Activated T-cell treated with anti-CD3 and anti-CD28 coated beads, Interleukin-2, amount 50 U/mL, for 4 hours (primary cell): ENCODE data around the gene TMEM30B. TPM values are rescaled to one million over a fixed set of nuclear protein-coding genes. Genes with fewer than 3 reads are reported as not detected.
A peak's percentile ranks its signal among the peaks of the same experiment; 100 is the strongest.
"Not testable (repeated sequence)": the region's sequence is repeated elsewhere in the genome, so short reads cannot be mapped to it uniquely, and the experiment has no call there.

ENCODE experiments used
- ATAC-seq, 2 donors: fragments of 200-7000 bp; cut with Tn5 transposase; one replicate each; pipeline ENCODE4 v1.10.0; 2021
- DNase-seq: peaks from one replicate; pipeline ENCODE4 v3.0.0-alpha.2; 2020
- H3K27me3 Mint-ChIP-seq: one replicate; pipeline ENCODE4 v1.8.0; 2021; ENCODE audit warnings: low read depth, mixed read lengths
- H3K36me3 Mint-ChIP-seq: one replicate; pipeline ENCODE4 v1.8.0; 2022; ENCODE audit warnings: mixed read lengths; ENCODE audit not compliant: insufficient read depth
- H3K4me1 Mint-ChIP-seq: one replicate; pipeline ENCODE4 v1.8.0; 2021; ENCODE audit warnings: low read depth, mixed read lengths
- H3K4me3 Mint-ChIP-seq: one replicate; pipeline ENCODE4 v1.8.0; 2021; ENCODE audit warnings: mild to moderate bottlenecking, moderate library complexity, mixed read lengths
- H3K9me3 Mint-ChIP-seq: one replicate; pipeline ENCODE4 v1.8.0; 2021; ENCODE audit warnings: mixed read lengths
- total RNA-seq, 3 donors: library from RNA; stranded (reverse); gene quantifications; one replicate each; pipeline ENCODE4 v1.2.1, GENCODE V29; 2021

TMEM30B gene
- total RNA-seq, 3 donors from 2014 or later: 1.1 to 1.5 (median 1.3) TPM

- no peak overlapping the region for H3K4me3 Mint-ChIP-seq
- no peaks in the 10 kb centered on the region for H3K36me3 Mint-ChIP-seq
- no peaks in the 10 kb centered on the region for H3K4me1 Mint-ChIP-seq
- ATAC-seq (peak; percentile 89 to 90), DNase-seq (peak; percentile 38)
- H3K27me3 Mint-ChIP-seq: peaks cover 21% of the 10 kb centered on the region
- no peaks in the 10 kb centered on the region for H3K9me3 Mint-ChIP-seq
These were observed 28.6 kb downstream of the TMEM30B start for GRCh38 chr14:61252369-61253063.

GRCh38 chr14:61250063-61250462 is 31.1 kb downstream of the TMEM30B start:
- Mint-ChIP-seq H3K9me3 (no peaks in the 10 kb centered on the region), H3K36me3 (no peaks in the 10 kb centered on the region), H3K27me3 (peaks cover 18% of the 10 kb centered on the region), H3K4me1 (no peaks in the 10 kb centered on the region), H3K4me3 (no peak overlapping the region)
- ATAC-seq (no peak), DNase-seq (no peak)

- H3K27me3 Mint-ChIP-seq: peaks cover 10% of the 10 kb centered on the region
- H3K4me3 Mint-ChIP-seq: no peak overlapping the region
- DNase-seq (no peak), ATAC-seq (no peak)
- no peaks in the 10 kb centered on the region for H3K4me1 Mint-ChIP-seq
- no peaks in the 10 kb centered on the region for H3K9me3 Mint-ChIP-seq
- no peaks in the 10 kb centered on the region for H3K36me3 Mint-ChIP-seq
These were observed 33.2 kb downstream of the TMEM30B start for GRCh38 chr14:61247935-61248334.

- no peak for DNase-seq
- Mint-ChIP-seq H3K4me3 (no peak overlapping the region), H3K9me3 (no peaks in the 10 kb centered on the region), H3K27me3 (peaks cover 7% of the 10 kb centered on the region), H3K4me1 (no peaks in the 10 kb centered on the region), H3K36me3 (no peaks in the 10 kb centered on the region)
- ATAC-seq: no peak
These were observed 34.4 kb downstream of the TMEM30B start for GRCh38 chr14:61246721-61247120.

- H3K9me3 Mint-ChIP-seq: peaks cover 6% of the 10 kb centered on the region
- H3K27me3 Mint-ChIP-seq: peaks cover 10% of the 10 kb centered on the region
- no peaks in the 10 kb centered on the region for H3K4me1 Mint-ChIP-seq
These were observed 37.1 kb downstream of the TMEM30B start for GRCh38 chr14:61244009-61244408.

GRCh38 chr14:61240206-61240605 is 40.9 kb downstream of the TMEM30B start:
- no peaks in the 10 kb centered on the region for H3K36me3 Mint-ChIP-seq
- no peak overlapping the region for H3K4me3 Mint-ChIP-seq
- peaks cover 16% of the 10 kb centered on the region for H3K27me3 Mint-ChIP-seq
- H3K9me3 Mint-ChIP-seq: peaks cover 6% of the 10 kb centered on the region
- no peaks in the 10 kb centered on the region for H3K4me1 Mint-ChIP-seq
- DNase-seq (no peak), ATAC-seq (no peak)

More at GRCh38 chr14:61244009-61244408, 37.1 kb downstream of the TMEM30B start:
- Mint-ChIP-seq H3K4me3 (no peak overlapping the region), H3K36me3 (no peaks in the 10 kb centered on the region)
- DNase-seq (no peak), ATAC-seq (no peak)

GRCh38 chr14:61239285-61239684 is 41.9 kb downstream of the TMEM30B start:
- ATAC-seq: not testable (repeated sequence)

GRCh38 chr14:61238611-61239245 is 42.4 kb downstream of the TMEM30B start:
- ATAC-seq (no peak), DNase-seq (no peak)
- Mint-ChIP-seq H3K4me1 (no peaks in the 10 kb centered on the region), H3K9me3 (peaks cover 6% of the 10 kb centered on the region), H3K27me3 (peaks cover 17% of the 10 kb centered on the region), H3K4me3 (no peak overlapping the region), H3K36me3 (no peaks in the 10 kb centered on the region)

More at GRCh38 chr14:61239285-61239684, 41.9 kb downstream of the TMEM30B start:
- not testable (repeated sequence) for H3K9me3 Mint-ChIP-seq, DNase-seq, H3K4me3 Mint-ChIP-seq, H3K36me3 Mint-ChIP-seq, H3K4me1 Mint-ChIP-seq
- H3K27me3 Mint-ChIP-seq: peaks cover 15% of the 10 kb centered on the region

- Mint-ChIP-seq H3K27me3 (peaks cover 25% of the 10 kb centered on the region), H3K4me1 (no peaks in the 10 kb centered on the region), H3K4me3 (no peak overlapping the region), H3K9me3 (no peaks in the 10 kb centered on the region), H3K36me3 (no peaks in the 10 kb centered on the region)
- DNase-seq (no peak), ATAC-seq (no peak)
These were observed 46.8 kb downstream of the TMEM30B start for GRCh38 chr14:61234215-61234916.

- H3K9me3 Mint-ChIP-seq: no peaks in the 10 kb centered on the region
- H3K27me3 Mint-ChIP-seq: peaks cover 27% of the 10 kb centered on the region
- ATAC-seq: peak in 1 of 2 donors; percentile 37
- H3K4me1 Mint-ChIP-seq: no peaks in the 10 kb centered on the region
- H3K36me3 Mint-ChIP-seq: no peaks in the 10 kb centered on the region
- no peak overlapping the region for H3K4me3 Mint-ChIP-seq
- no peak for DNase-seq
These were observed 47.6 kb downstream of the TMEM30B start for GRCh38 chr14:61233436-61233956.

GRCh38 chr14:61231810-61232209 is 49.3 kb downstream of the TMEM30B start:
- H3K27me3 Mint-ChIP-seq: peaks cover 27% of the 10 kb centered on the region
- DNase-seq (no peak), ATAC-seq (no peak)
- H3K9me3 Mint-ChIP-seq: no peaks in the 10 kb centered on the region
- no peak overlapping the region for H3K4me3 Mint-ChIP-seq
- no peaks in the 10 kb centered on the region for H3K36me3 Mint-ChIP-seq
- H3K4me1 Mint-ChIP-seq: no peaks in the 10 kb centered on the region

GRCh38 chr14:61229981-61230380 is 51.2 kb downstream of the TMEM30B start:
- H3K9me3 Mint-ChIP-seq: no peaks in the 10 kb centered on the region
- H3K4me3 Mint-ChIP-seq: no peak overlapping the region
- H3K36me3 Mint-ChIP-seq: no peaks in the 10 kb centered on the region
- DNase-seq (no peak), ATAC-seq (no peak)
- no peaks in the 10 kb centered on the region for H3K4me1 Mint-ChIP-seq
- peaks cover 21% of the 10 kb centered on the region for H3K27me3 Mint-ChIP-seq

- H3K27me3 Mint-ChIP-seq: peaks cover 24% of the 10 kb centered on the region
- no peak for DNase-seq
- H3K36me3 Mint-ChIP-seq: no peaks in the 10 kb centered on the region
- ATAC-seq: no peak
- H3K4me1 Mint-ChIP-seq: no peaks in the 10 kb centered on the region
- H3K9me3 Mint-ChIP-seq: no peaks in the 10 kb centered on the region
- no peak overlapping the region for H3K4me3 Mint-ChIP-seq
These were observed 51.7 kb downstream of the TMEM30B start for GRCh38 chr14:61229475-61229888.

GRCh38 chr14:61227884-61228591 is 53.1 kb downstream of the TMEM30B start:
- no peak for DNase-seq
- Mint-ChIP-seq H3K4me1 (no peaks in the 10 kb centered on the region), H3K9me3 (no peaks in the 10 kb centered on the region), H3K27me3 (peaks cover 29% of the 10 kb centered on the region), H3K36me3 (no peaks in the 10 kb centered on the region), H3K4me3 (no peak overlapping the region)
- no peak for ATAC-seq
